Ovary (tissue), 9 donors: ENCODE results near the gene IQSEC1. TPM values are rescaled to one million over a fixed set of nuclear protein-coding genes. Genes with fewer than 3 reads are reported as not detected.

ENCODE experiments used
- DNase-seq, 5 donors: peaks; one replicate each; pipeline ENCODE4 v3.0.0-alpha.2; 2019 to 2020
- H3K27ac ChIP-seq, 2 donors: fragments of 200-600 bp; one replicate each; pipeline versions ENCODE4 v1.5.1 to v1.8.0; 2019 to 2022
- H3K27me3 ChIP-seq: fragments of 200-600 bp; one replicate; pipeline ENCODE4 v1.8.0; 2022
- H3K36me3 ChIP-seq: fragments of 200-600 bp; sonication (generic); one replicate; pipeline ENCODE4 v1.5.1; 2019
- H3K4me1 ChIP-seq: one replicate; pipeline ENCODE4 v1.8.1; 2013; ENCODE audit warnings: mild to moderate bottlenecking, moderate library complexity; ENCODE audit not compliant: insufficient read depth
- H3K4me3 ChIP-seq: fragments of 200-600 bp; sonication (generic); one replicate; pipeline ENCODE4 v1.5.1; 2017
- H3K9me3 ChIP-seq, 2 donors: fragments of 200-600 bp in 1 of 2; sonication (generic) in 1 of 2; one replicate each; pipeline versions ENCODE4 v1.5.1 to v1.8.1; 2013 to 2019; ENCODE audit warnings: mild to moderate bottlenecking in 1 of 2, moderate library complexity in 1 of 2
- CTCF ChIP-seq, 3 donors: fragments of 450-650 bp in 2 of 3; fragments of 200-600 bp in 1 of 3; IDR thresholded peaks; one replicate each; pipeline versions ENCODE4 v1.5.1 to v1.8.0; 2016 to 2022; ENCODE audit warnings: antibody characterized with exemption in 3 of 3, mild to moderate bottlenecking in 1 of 3
- EP300 ChIP-seq: sonication (generic); formaldehyde crosslinking; IDR thresholded peaks from one replicate; pipeline ENCODE4 v1.6.1; 2017; ENCODE audit warnings: antibody characterized with exemption
- POLR2A ChIP-seq: fragments of 450-650 bp; IDR thresholded peaks from one replicate; pipeline ENCODE4 v1.6.1; 2017; ENCODE audit warnings: antibody characterized with exemption, mild to moderate bottlenecking, moderate library complexity
- WGBS, 3 donors: extraction: QIAGEN DNeasy Blood & Tissue Kit in 1 of 3; methylation state at CpG; one replicate each; pipeline versions ENCODE4 v1.1.5 to v1.1.7; 2013 to 2017; 5-methylcytosine and 5-hydroxymethylcytosine counted together
- intact Hi-C, 4 donors: fragments of 100-400 bp; cut with DNase I; formaldehyde crosslinking; loops; one replicate each; pipeline versions ENCODE4 v1.11.0 to v1.15.1; 2022 to 2023
- polyA plus RNA-seq, 2 donors: library from polyadenylated mRNA; stranded (reverse); fragments of 200-250 nt in 1 of 2; fragments of 350-450 nt in 1 of 2; fragmentation: Illumina TruSeq in 1 of 2; extraction: RNeasy Lipid Tissue Mini Kit (QIAGEN cat#74804) in 1 of 2; gene quantifications; one replicate each; pipeline ENCODE4 v1.2.3, GENCODE V29; 2013 to 2014
- total RNA-seq, 7 donors: library from RNA; depleted of rRNA in 2 of 7; stranded (reverse); fragments of >200 nt in 2 of 7; fragmentation: NEBNext Ultra II Directional in 3 of 7; extraction: Animal tissue kit (Norgen Biotek cat#: 25700) in 3 of 7; gene quantifications; one replicate each; pipeline versions ENCODE4 v1.1.0 to v1.2.4, GENCODE V29; 2016 to 2023
- donor health status: DM: no; HTN: no; CAD: no; lungs with moderate emphysema.
- donor health status: DM: no; HTN: no; CAD: no.
- donor health status: Bipolar disorder and iron deficiency.
- donor health status: DM: yes; HTN: yes; CAD: no.
- donor health status: DM: no; HTN: no; CAD: no.
- donor health status: DM: yes; HTN: yes; CAD: no.

IQSEC1 gene
- total and polyA plus RNA-seq, 9 donors = 20.9 to 55.4 (median 45.1) TPM

GRCh38 chr3:12961007-12961696 is 112.1 kb downstream of the IQSEC1 start:
- H3K9me3 ChIP-seq = no peaks in the 10 kb centered on the region
- no peak for TF ChIP-seq POLR2A
- no peak overlapping the region for H3K27ac ChIP-seq
- H3K36me3 ChIP-seq = no peaks in the 10 kb centered on the region
- peaks cover 63% of the 10 kb centered on the region for H3K4me1 ChIP-seq
- no peak overlapping the region for H3K4me3 ChIP-seq
- intact Hi-C loops = no loop called here
- WGBS, 3 donors = 77 to 88% (median 81%) methylated on average over 4 of the region's 4 CpGs
- no peaks in the 10 kb centered on the region for H3K27me3 ChIP-seq
- DNase-seq = no peak

DNA sequence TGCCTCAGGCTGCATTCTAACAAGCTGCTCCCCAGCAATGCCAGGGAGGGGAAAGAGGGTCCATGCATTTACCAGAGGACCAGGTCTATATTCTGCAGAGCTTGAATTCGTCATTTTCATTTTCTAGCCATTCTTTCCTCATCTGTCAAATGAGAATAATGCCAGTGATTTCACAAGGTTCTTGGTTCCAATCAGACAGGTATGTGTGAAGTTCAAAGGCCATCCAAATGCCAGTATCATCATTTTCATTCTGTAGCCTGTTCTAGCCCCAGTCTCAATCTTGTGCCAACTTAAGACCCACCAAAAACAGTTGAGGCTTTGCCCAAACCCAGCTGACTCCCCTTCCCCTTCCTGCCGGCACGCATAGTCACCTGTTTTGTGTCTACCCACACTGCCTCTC is 112.7 kb downstream of the IQSEC1 start:
- H3K9me3 ChIP-seq = no peaks in the 10 kb centered on the region
- peaks cover 61% of the 10 kb centered on the region for H3K4me1 ChIP-seq
- 87% methylated on average over 3 of the region's 3 CpGs for WGBS, 3 donors
- no peaks in the 10 kb centered on the region for H3K27me3 ChIP-seq
- intact Hi-C loops = no loop called here
- TF ChIP-seq POLR2A (no peak), CTCF (IDR thresholded peaks at IDR 0.05) (no peak)
- no peak for DNase-seq
- no peaks in the 10 kb centered on the region for H3K36me3 ChIP-seq
- H3K4me3 ChIP-seq = no peak overlapping the region
- H3K27ac ChIP-seq = no peak overlapping the region

DNA sequence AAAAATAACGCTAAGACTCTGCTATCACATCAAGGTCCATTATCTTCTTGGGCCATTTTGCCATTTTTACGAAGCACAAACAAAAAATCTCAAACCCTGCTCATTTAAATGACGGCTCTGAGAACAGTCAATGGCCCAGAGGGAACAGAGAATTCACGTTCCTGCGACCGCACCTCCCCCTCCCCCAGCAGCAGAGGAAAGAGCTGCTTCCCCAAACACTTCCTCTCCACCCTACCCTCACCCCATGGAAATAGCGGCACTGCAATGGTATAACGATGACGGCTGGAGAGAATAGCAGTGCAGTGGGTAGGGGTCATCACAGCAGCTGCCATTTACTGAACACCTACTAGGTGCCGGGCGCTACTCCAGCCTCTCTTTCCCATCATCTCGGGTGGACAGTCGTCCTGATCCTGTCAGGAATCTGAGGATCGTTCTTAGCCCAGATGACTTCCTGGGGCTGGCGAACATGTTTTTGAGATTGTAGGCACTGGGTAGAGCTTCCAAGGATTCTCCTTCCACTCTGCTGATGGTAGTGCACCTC is 113.3 kb downstream of the IQSEC1 start:
- Histone ChIP-seq H3K27me3 (no peaks in the 10 kb centered on the region), H3K36me3 (no peaks in the 10 kb centered on the region), H3K4me1 (peaks cover 61% of the 10 kb centered on the region), H3K9me3 (no peaks in the 10 kb centered on the region), H3K27ac (no peak overlapping the region), H3K4me3 (no peak overlapping the region)
- intact Hi-C loops = no loop called here
- 61 to 67% (median 62%) methylated on average over 15 of the region's 15 CpGs for WGBS, 3 donors
- no peak for DNase-seq
- TF ChIP-seq POLR2A (no peak), EP300 (no peak), CTCF (IDR thresholded peaks at IDR 0.05) (no peak)

DNA sequence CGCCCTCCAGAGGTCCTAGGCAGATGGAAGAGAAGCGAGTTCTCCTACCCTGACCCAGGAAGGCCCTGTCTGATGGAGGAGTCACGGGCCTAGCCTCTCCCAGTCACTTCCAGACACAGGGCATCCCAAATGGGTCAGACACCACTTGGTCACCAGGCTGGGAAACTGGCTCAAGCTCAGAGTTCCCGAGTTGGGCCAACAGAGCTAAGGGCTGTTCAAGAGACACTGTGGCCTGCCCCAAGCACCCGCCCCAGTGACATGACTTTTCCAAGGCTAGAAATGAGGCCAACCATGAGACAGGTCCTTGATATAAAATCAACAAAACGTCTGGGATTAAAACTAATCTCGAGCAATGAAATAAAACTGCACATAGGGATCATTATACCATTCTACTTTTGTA is 113.8 kb downstream of the IQSEC1 start:
- Histone ChIP-seq H3K27ac (no peak overlapping the region), H3K9me3 (no peaks in the 10 kb centered on the region), H3K4me3 (no peak overlapping the region), H3K36me3 (no peaks in the 10 kb centered on the region), H3K27me3 (no peaks in the 10 kb centered on the region), H3K4me1 (peaks cover 61% of the 10 kb centered on the region)
- no peak for DNase-seq
- 64 to 80% (median 70%) methylated on average over 7 of the region's 7 CpGs for WGBS, 3 donors
- intact Hi-C loops = no loop called here
- TF ChIP-seq CTCF (IDR thresholded peaks at IDR 0.05) (no peak), POLR2A (no peak), EP300 (no peak)
